MM.1S (cell line): ENCODE measurements around the gene ANXA2.

Experiments
- DNase-seq: peaks from one replicate; pipeline ENCODE4 v3.0.0-alpha.2; 2015
- H2AFZ ChIP-seq: fragments of 300-600 bp; sonication (generic); 2 replicates; pipeline ENCODE4 v1.6.0; 2016; ENCODE audit warnings: antibody characterized with exemption, low read length
- H3F3A ChIP-seq: fragments of 300-600 bp; sonication (generic); 2 replicates; pipeline ENCODE4 v1.6.1; 2016; ENCODE audit warnings: mild to moderate bottlenecking, antibody characterized with exemption, low read length, moderate library complexity, mixed read lengths; ENCODE audit not compliant: insufficient read depth
- H3K27ac ChIP-seq: fragments of 300-600 bp; sonication (generic); 2 replicates; pipeline ENCODE4 v1.5.1; 2016; ENCODE audit warnings: mild to moderate bottlenecking, low read length
- H3K27me3 ChIP-seq: fragments of 300-600 bp; sonication (generic); replicated peaks from 2 replicates; pipeline ENCODE4 v1.6.0; 2016; ENCODE audit warnings: low read length; ENCODE audit not compliant: insufficient read depth
- H3K36me3 ChIP-seq: fragments of 300-600 bp; sonication (generic); replicated peaks from 2 replicates; pipeline ENCODE4 v1.6.1; 2016; ENCODE audit warnings: mild to moderate bottlenecking, low read length, mixed read lengths; ENCODE audit not compliant: insufficient read depth
- H3K4me1 ChIP-seq: fragments of 300-600 bp; sonication (generic); 2 replicates; pipeline ENCODE4 v1.6.1; 2016; ENCODE audit warnings: low read length, mixed read lengths
- H3K4me2 ChIP-seq: fragments of 300-600 bp; sonication (generic); 2 replicates; pipeline ENCODE4 v1.6.0; 2016; ENCODE audit warnings: low read depth, low read length
- H3K4me3 ChIP-seq: fragments of 300-600 bp; sonication (generic); 2 replicates; pipeline ENCODE4 v1.5.1; 2016; ENCODE audit warnings: low read length, mixed read lengths
- H3K79me2 ChIP-seq: fragments of 300-600 bp; sonication (generic); 2 replicates; pipeline ENCODE4 v1.6.1; 2016; ENCODE audit warnings: mixed run types, low read length, mixed read lengths
- H3K9ac ChIP-seq: fragments of 300-600 bp; sonication (generic); 2 replicates; pipeline ENCODE4 v1.6.1; 2016; ENCODE audit warnings: low read length, mixed read lengths
- H3K9me2 ChIP-seq: fragments of 300-600 bp; sonication (generic); replicated peaks from 2 replicates; pipeline ENCODE4 v1.6.1; 2016; ENCODE audit warnings: mild to moderate bottlenecking, low read length, mixed read lengths; ENCODE audit not compliant: insufficient read depth
- H3K9me3 ChIP-seq: fragments of 300-600 bp; sonication (generic); replicated peaks from 2 replicates; pipeline ENCODE4 v1.6.1; 2016; ENCODE audit warnings: mild to moderate bottlenecking, low read length, mixed read lengths; ENCODE audit not compliant: insufficient read depth
- H4K20me1 ChIP-seq: fragments of 300-600 bp; sonication (generic); 2 replicates; pipeline ENCODE4 v1.6.1; 2016; ENCODE audit warnings: mild to moderate bottlenecking, low read length, moderate library complexity, mixed read lengths; ENCODE audit not compliant: insufficient read depth
- CTCF ChIP-seq: fragments of 300-600 bp; sonication (generic); IDR thresholded peaks from 2 replicates; pipeline ENCODE4 v1.5.1; 2016; ENCODE audit warnings: antibody characterized with exemption, low read length, mixed read lengths
- EZH2 ChIP-seq: fragments of 300-600 bp; sonication (generic); optimal IDR thresholded peaks from 2 replicates; pipeline ENCODE3; 2017; ENCODE audit warnings: low read depth, mild to moderate bottlenecking, antibody characterized with exemption, low read length, mixed read lengths
- EZH2phosphoT487 ChIP-seq: fragments of 300-600 bp; sonication (generic); IDR thresholded peaks from 2 replicates; pipeline ENCODE4 v1.6.1; 2018; ENCODE audit warnings: antibody characterized with exemption, low read length

The ANXA2 gene

GRCh38 chr15:60346653-60347052 is 51.1 kb downstream of the ANXA2 start:
- no peak for TF ChIP-seq EZH2
- Histone ChIP-seq H2AFZ (no peak overlapping the region), H3K79me2 (no peaks in the 10 kb centered on the region), H3K4me1 (no peaks in the 10 kb centered on the region), H3K27ac (no peak overlapping the region), H3K9ac (no peak overlapping the region), H3K9me3 (no peaks in the 10 kb centered on the region), H3K4me2 (no peak overlapping the region), H3F3A (no peaks in the 10 kb centered on the region), H4K20me1 (no peaks in the 10 kb centered on the region), H3K36me3 (peaks cover 3% of the 10 kb centered on the region; the same call in 1 of the 2 replicates), H3K4me3 (no peak overlapping the region), H3K9me2 (no peaks in the 10 kb centered on the region), H3K27me3 (no peaks in the 10 kb centered on the region)
- DNase-seq: no peak

GRCh38 chr15:60346077-60346476 is 51.7 kb downstream of the ANXA2 start:
- Histone ChIP-seq H3K9ac (no peak overlapping the region), H3K36me3 (peaks cover 3% of the 10 kb centered on the region; the same call in 1 of the 2 replicates), H3K4me2 (no peak overlapping the region), H3K79me2 (no peaks in the 10 kb centered on the region), H2AFZ (no peak overlapping the region), H3K27ac (no peak overlapping the region), H3F3A (no peaks in the 10 kb centered on the region), H4K20me1 (no peaks in the 10 kb centered on the region), H3K4me3 (no peak overlapping the region), H3K4me1 (no peaks in the 10 kb centered on the region), H3K9me3 (no peaks in the 10 kb centered on the region), H3K9me2 (no peaks in the 10 kb centered on the region), H3K27me3 (no peaks in the 10 kb centered on the region)
- TF ChIP-seq EZH2 (no peak), EZH2phosphoT487 (no peak), CTCF (no peak)
- no peak for DNase-seq

GRCh38 chr15:60345598-60345997 is 52.2 kb downstream of the ANXA2 start:
- Histone ChIP-seq H3K27ac (no peak overlapping the region), H3K4me1 (no peaks in the 10 kb centered on the region), H3K27me3 (no peaks in the 10 kb centered on the region), H3K4me3 (no peak overlapping the region), H3K9me2 (no peaks in the 10 kb centered on the region), H3K36me3 (peaks cover 3% of the 10 kb centered on the region; the same call in 1 of the 2 replicates), H4K20me1 (no peaks in the 10 kb centered on the region), H3K79me2 (no peaks in the 10 kb centered on the region), H3K9ac (no peak overlapping the region), H3F3A (no peaks in the 10 kb centered on the region), H2AFZ (no peak overlapping the region), H3K9me3 (no peaks in the 10 kb centered on the region), H3K4me2 (no peak overlapping the region)
- no peak for DNase-seq
- TF ChIP-seq CTCF (no peak), EZH2phosphoT487 (no peak), EZH2 (no peak)

- no peak overlapping the region for H3K4me2 ChIP-seq
- H3K27me3 ChIP-seq: no peaks in the 10 kb centered on the region
- no peak overlapping the region for H3K4me3 ChIP-seq
- H3K27ac ChIP-seq: no peak overlapping the region
- H3K9ac ChIP-seq: no peak overlapping the region
- H3K79me2 ChIP-seq: no peaks in the 10 kb centered on the region
- H3K36me3 ChIP-seq: peaks cover 3% of the 10 kb centered on the region; the same call in 1 of the 2 replicates
- no peaks in the 10 kb centered on the region for H4K20me1 ChIP-seq
- H2AFZ ChIP-seq: no peak overlapping the region
- H3K9me3 ChIP-seq: no peaks in the 10 kb centered on the region
- H3K4me1 ChIP-seq: no peaks in the 10 kb centered on the region
- H3K9me2 ChIP-seq: no peaks in the 10 kb centered on the region
- TF ChIP-seq EZH2phosphoT487 (no peak), EZH2 (no peak), CTCF (no peak)
- no peaks in the 10 kb centered on the region for H3F3A ChIP-seq
- no peak for DNase-seq
These were observed 52.8 kb downstream of the ANXA2 start for GRCh38 chr15:60344987-60345386.
